Measurements from ENCODE around the gene IFI27L1.

The IFI27L1 gene

DNA sequence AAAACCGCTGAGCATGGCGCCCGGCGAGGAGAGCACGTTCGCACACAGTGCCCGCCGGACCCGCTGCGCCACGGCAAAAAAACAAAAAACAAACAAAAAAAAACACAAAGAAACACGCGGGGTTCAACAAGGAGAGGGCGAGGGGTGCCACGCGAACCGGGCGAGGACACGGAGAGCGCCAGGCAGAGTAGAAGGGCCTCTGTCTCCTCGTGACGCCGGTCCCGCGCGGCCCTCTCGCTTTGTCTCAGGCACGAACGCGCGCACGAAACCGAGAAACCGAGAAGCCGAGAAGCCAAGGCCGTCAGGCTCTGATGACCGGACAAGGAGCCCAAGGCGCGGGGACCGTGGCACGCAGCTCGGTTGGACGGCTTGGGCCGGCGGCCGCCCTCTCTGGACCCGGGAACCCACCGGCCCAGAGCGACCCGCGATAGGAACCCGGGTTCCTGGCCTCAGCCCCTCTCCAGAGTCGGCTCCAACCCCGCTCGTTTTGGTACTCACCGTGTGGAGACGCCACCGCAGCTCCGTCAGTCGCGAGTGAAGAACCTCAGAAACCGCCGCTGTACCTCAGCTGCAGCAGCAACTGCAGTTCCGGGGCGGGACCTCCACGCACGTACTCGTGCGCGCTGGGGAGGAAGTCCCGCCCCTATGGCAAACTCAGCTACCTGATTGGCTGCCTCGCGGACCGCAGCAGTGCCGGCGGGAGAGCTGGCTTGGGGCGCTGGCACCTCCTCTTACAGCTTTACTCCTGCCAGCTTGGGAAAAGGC, at the start of gene IFI27L1, which contains the start of gene DDX24:
IFI27L1 (plus strand) TSS at position 690 of the 765 bp plus-strand sequence. CDS start 15,628 bp downstream, outside the sequence.
DDX24 (minus strand) TSS at position 582 of the 765 bp plus-strand sequence. CDS start 1,460 bp downstream, outside the sequence.
- peak; percentile 87 for DNase-seq

- no peak for DNase-seq
These were observed 49.2 kb upstream of the IFI27L1 start for GRCh38 chr14:94031883-94032279.

GRCh38 chr14:94034886-94035285, 46.2 kb upstream of the IFI27L1 start:
- no peak for DNase-seq

- no peak for DNase-seq
These were observed 44.6 kb upstream of the IFI27L1 start for GRCh38 chr14:94036313-94037167.

- DNase-seq, result no peak
These were observed 43.2 kb upstream of the IFI27L1 start for GRCh38 chr14:94037954-94038353.

GRCh38 chr14:94038510-94038909, 42.6 kb upstream of the IFI27L1 start:
- DNase-seq, result no peak

DNA sequence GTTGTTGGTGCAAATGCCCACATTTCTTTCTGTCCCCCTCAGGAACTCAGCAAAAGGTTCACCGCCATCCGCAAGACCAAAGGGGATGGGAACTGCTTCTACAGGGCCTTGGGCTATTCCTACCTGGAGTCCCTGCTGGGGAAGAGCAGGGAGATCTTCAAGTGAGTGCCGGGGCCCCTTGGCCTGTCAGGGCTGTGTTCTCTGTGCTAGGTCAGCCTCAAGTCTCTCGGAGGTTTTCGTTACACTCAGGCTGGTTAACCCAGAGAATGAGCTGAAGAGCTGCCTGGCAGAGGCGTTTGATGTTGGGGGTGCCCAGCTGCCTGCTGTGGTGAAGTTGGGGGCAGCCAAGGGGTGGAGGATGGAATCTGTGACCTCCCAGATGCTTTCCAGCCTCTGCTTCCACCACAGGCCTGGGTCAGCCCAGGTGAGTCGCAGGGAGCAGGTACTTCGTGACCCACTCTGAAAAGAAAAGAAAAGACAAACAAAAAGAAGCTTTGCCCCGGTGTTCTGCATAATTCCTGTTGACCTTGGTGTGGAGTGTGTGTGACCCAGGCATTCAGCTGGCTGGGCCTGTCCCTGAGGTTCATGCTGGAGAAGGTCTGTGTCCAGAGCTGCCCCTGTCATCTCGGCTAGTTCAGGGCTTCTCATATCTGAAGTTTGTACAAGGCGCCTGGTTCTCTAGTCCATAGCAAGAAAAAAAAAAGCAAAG, 42.0 kb upstream of the IFI27L1 start:
- no peak for DNase-seq

DNA sequence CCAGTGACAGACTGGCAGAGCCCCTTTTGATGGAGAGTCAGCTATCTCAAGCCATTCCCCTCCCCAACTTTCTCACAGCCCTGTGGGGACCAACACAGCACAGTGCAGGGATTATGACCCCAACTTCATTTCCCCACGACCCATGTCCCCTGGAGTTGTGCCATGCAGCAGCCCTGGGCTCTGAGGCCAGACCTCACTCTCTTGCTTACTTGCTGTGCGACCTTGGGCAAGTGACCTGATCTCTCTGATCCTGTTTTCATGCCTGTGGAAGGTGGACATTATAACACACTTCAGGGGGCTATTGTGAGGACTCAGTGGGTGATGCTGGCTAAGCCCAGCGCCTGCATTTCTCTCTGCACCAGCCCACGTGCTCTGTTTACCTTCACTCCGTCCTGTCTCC, 40.9 kb upstream of the IFI27L1 start:
- DNase-seq, result no peak

DNA sequence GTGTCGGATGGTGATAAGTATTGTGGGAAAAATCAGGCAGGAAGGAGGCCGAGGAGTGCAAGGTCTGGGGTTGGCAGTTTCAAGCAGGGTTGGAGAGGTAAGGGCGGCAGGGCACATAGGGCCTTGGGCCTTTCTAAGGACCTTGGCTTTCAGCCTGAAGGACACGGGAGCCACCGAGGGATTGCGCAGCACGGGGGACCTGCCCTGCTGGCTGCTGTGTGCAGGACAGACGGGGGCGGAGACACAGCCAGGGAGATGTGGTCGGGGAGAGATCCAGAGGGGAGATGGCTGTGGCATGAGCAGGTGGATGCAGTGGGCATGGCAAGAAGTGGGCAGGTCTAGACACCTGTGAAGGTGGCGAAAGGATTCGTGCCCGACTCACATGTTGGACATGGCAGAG, 40.3 kb upstream of the IFI27L1 start:
- no peak for DNase-seq

GRCh38 chr14:94041551-94042346, 39.4 kb upstream of the IFI27L1 start:
- no peak for DNase-seq

DNA sequence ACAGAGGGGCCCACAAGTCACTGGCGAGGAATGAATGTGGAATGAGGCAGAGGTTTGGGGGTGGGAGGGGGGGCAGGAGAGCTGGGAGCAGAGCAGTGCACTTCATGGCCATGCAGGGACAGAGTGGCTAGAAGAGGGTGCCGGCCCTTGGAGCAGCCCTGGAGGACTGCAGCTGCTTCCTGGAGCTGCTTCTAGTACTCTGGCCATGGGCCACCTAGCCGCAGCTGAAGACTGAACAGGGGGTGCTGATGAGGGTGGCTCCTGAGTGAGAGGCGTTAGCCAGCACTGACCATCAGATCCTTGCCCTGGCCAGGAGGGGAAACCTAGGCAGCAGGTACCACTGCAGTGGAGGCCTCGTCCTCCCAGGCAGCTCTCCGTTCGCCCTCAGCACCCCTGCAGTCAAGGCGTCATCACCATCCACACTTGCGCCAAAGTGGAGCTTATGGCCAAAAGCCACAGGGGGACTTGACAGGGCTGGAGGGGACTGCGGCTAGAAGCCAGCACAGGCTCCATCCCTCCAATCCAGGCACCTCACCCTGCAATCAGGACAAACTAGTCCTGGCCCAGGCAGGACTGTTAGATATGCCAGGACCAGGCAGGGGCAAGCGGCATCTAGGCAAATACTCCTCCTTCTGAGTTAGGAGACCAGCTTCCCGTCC, 38.5 kb upstream of the IFI27L1 start:
- DNase-seq, result no peak

DNA sequence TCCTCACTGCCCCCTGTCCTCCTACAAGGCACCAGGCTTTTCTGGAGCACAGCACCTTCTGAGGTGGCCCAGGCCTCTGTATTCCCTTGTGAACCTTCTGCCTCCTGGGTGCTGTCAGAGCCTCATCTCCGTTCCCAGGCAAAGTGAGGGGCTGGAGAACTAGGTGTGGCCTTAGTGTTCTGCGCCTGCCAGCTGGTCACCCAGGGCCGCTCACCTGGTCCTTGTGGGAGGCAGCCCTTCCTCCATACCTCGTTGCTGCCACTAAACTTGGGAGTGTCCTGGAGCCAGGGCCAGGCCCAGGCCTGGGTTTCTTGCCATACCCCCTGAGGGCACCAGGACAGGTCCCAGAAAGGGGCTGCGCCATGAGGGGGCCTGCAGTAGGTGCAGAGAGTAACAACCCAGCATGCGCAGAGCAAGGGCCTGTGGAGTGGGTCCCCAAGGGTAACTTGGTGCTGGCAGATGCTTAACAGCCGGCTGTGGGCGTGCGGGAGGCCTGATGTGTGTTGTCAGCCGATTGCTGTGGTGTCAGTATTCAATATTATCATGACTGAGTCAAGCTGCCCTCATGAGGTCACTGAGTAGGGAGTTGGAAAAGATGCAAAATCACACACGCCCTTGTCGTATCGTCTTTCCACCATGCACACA, 37.9 kb upstream of the IFI27L1 start:
- DNase-seq, result no peak

DNA sequence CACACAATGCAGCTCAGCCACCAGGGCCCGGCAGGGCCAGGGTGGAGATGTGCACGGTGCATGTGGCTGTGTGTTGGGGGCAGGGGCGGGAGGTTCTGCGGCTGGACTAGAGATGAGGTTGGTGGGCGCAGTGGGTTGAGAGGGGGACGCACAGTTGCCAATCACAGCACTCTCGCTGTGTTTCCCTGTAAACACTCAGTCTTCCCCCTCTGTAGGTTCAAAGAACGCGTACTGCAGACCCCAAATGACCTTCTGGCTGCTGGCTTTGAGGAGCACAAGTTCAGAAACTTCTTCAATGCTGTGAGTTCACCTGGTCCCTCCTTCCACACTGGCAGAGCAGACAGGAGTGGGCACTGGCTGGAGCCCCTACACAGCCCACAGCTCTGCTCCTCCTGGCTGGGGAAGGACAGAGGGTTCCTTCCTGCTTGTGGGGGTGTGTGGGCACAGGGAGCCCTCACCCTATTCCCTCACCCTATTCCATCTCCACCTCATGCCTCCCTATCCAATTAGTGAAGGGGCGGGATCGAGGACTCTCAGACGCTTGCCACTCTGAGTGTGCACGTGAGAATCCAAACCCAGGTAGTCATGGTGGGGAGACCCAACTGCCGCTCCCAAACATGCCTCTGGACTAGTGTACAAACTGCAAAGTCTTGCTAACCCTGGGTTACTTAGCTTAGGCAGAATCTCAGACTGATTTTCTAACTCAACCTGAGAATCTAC, 37.2 kb upstream of the IFI27L1 start:
- DNase-seq, result no peak

GRCh38 chr14:94044476-94045091, 36.5 kb upstream of the IFI27L1 start:
- no peak for DNase-seq

GRCh38 chr14:94045101-94045500, 36.0 kb upstream of the IFI27L1 start:
- DNase-seq, result no peak

DNA sequence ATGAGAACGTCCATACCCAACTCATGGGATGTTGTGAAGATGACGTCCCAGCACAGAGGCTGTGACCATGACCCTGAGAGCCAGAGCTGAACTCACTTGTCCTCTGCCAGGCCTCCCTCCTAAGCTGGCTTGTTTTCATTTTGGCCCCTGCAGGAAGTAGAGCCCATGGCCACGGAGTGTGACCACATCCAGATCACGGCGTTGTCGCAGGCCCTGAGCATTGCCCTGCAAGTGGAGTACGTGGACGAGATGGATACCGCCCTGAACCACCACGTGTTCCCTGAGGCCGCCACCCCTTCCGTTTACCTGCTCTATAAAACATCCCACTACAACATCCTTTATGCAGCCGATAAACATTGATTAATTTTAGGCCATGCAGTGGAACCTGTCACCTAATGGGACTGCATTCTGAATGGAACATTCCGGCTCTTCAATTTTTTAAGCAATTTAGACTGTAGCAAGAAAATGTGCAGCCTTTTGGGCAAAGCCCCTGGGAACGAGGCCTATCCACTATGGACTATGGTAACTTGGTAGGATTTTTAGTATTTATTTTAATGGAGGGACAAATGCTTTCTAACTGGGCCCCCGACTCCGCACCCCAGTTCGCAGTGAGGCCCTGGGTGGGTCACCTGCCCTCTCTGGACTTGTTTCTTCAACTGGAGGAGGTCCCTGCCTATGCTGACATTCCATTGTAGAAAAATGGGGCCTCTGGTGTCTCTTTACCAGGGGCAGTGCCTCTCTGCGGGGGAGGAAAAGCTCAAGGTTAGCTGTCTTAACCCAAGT, 35.4 kb upstream of the IFI27L1 start:
- no peak for DNase-seq

GRCh38 chr14:94046696-94047250, 34.3 kb upstream of the IFI27L1 start:
- no peak for DNase-seq

DNA sequence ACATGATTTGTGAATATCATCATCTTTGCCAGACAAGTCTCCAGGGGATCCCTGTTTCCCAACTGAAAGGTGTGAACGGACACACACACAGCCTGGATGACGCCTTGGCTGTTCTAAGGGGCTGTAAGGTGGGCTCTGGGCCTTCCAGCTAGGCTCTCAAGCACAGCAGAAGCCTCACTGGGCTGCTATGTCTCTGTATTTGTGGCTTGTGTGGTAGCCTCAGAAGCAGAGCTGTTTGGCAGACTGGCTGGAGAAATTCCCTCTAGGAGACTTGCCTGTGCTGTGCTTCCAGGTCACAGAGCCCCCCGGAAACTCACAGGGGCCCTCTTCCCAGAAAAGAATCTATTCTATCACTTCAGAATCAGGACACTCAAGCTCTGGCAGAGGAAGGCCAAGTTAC, 33.5 kb upstream of the IFI27L1 start:
- DNase-seq, result no peak
